K562 (cell line): ENCODE results near the gene KNCN. TPM values are rescaled to one million over a fixed set of nuclear protein-coding genes. Genes with fewer than 3 reads are reported as not detected.

Experiments used
- CC2D1A ChIP-seq: fragments of 450-650 bp; IDR thresholded peaks from 2 replicates; pipeline ENCODE4 v1.6.1; 2017; ENCODE audit warnings: mild to moderate bottlenecking
- CGGBP1 ChIP-seq: fragments of 250-450 bp; sonication (Bioruptor Pico); IDR thresholded peaks from 2 replicates; pipeline ENCODE4 v1.9.0; 2021; ENCODE audit warnings: mild to moderate bottlenecking
- DACH1 ChIP-seq: fragments of 450-650 bp; IDR thresholded peaks from 2 replicates; pipeline ENCODE4 v1.6.1; 2018; ENCODE audit not compliant: partially characterized antibody
- E2F1 ChIP-seq: sonication (generic); formaldehyde crosslinking; IDR thresholded peaks from 2 replicates; pipeline ENCODE4 v1.8.1; 2023; ENCODE audit warnings: mild to moderate bottlenecking, missing genetic modification reagents, moderate library complexity
- E2F6 ChIP-seq, 2 experiments: IDR thresholded peaks; 2 replicates each; pipeline ENCODE4 v1.6.1; 2011; ENCODE audit warnings: borderline replicate concordance in 1 of 2, control low read depth in 1 of 2, low read depth in 1 of 2, low read length in 1 of 2, mild to moderate bottlenecking in 1 of 2, mixed read lengths in 1 of 2, moderate library complexity in 1 of 2; ENCODE audit not compliant: insufficient read depth in 1 of 2, insufficient read length in 1 of 2, poor library complexity in 1 of 2, severe bottlenecking in 1 of 2; ENCODE audit errors: extremely low read depth in 1 of 2
- ESRRB ChIP-seq: fragments of 250-450 bp; sonication (Bioruptor Pico); IDR thresholded peaks from 2 replicates; pipeline ENCODE4 v1.5.0; 2020; ENCODE audit warnings: mild to moderate bottlenecking, moderate library complexity, borderline replicate concordance
- FOXJ3 ChIP-seq: sonication (generic); formaldehyde crosslinking; IDR thresholded peaks from 2 replicates; pipeline ENCODE4 v1.4.0; 2020; ENCODE audit warnings: mild to moderate bottlenecking, missing genetic modification reagents
- HES1 ChIP-seq: fragments of 450-650 bp; IDR thresholded peaks from 2 replicates; pipeline ENCODE4 v1.6.1; 2016; ENCODE audit warnings: low read depth, mild to moderate bottlenecking, moderate library complexity
- MTA2 ChIP-seq: fragments of 450-650 bp; IDR thresholded peaks from 2 replicates; pipeline ENCODE4 v1.6.1; 2016; ENCODE audit warnings: low read depth
- NCOA2 ChIP-seq, 2 experiments: fragments of 450-650 bp; IDR thresholded peaks; 2 replicates each; pipeline ENCODE4 v1.6.1; 2018; ENCODE audit warnings: mild to moderate bottlenecking in 2 of 2, moderate library complexity in 1 of 2; ENCODE audit not compliant: partially characterized antibody in 2 of 2
- NFATC3 ChIP-seq: fragments of 450-650 bp; IDR thresholded peaks from 2 replicates; pipeline ENCODE4 v1.6.1; 2017; ENCODE audit warnings: mild to moderate bottlenecking
- PKNOX1 ChIP-seq: fragments of 450-650 bp; IDR thresholded peaks from 2 replicates; pipeline ENCODE4 v1.6.1; 2016
- SNAPC5 ChIP-seq: fragments of 250-450 bp; sonication (Bioruptor Pico); IDR thresholded peaks from 2 replicates; pipeline ENCODE4 v1.8.0; 2021; ENCODE audit warnings: moderate library complexity, mild to moderate bottlenecking, inconsistent platforms
- TAF1 ChIP-seq: IDR thresholded peaks from 2 replicates; pipeline ENCODE4 v1.6.1; 2011; ENCODE audit warnings: mild to moderate bottlenecking, low read length, moderate library complexity; ENCODE audit not compliant: insufficient read depth, control insufficient read depth, severe bottlenecking; ENCODE audit errors: extremely low read depth
- TEAD4 ChIP-seq, 2 experiments: sonication (generic) in 1 of 2; formaldehyde crosslinking in 1 of 2; IDR thresholded peaks; 2 replicates each; pipeline versions ENCODE4 v1.6.1 to v1.8.0; 2012 to 2022; ENCODE audit warnings: borderline replicate concordance in 1 of 2, inconsistent platforms in 1 of 2, low read length in 1 of 2, mild to moderate bottlenecking in 1 of 2, missing genetic modification reagents in 1 of 2
- ZBTB17 ChIP-seq: fragments of 450-650 bp; formaldehyde crosslinking; IDR thresholded peaks from 2 replicates; pipeline ENCODE4 v1.4.0; 2020; ENCODE audit warnings: mild to moderate bottlenecking
- ZFX ChIP-seq: sonication (generic); formaldehyde crosslinking; IDR thresholded peaks from 2 replicates; pipeline ENCODE4 v1.8.0; 2022; ENCODE audit warnings: mild to moderate bottlenecking, missing genetic modification reagents, moderate library complexity
- ZNF23 ChIP-seq: fragments of 250-450 bp; sonication (Bioruptor Pico); IDR thresholded peaks from 2 replicates; pipeline ENCODE4 v1.4.0; 2020; ENCODE audit warnings: mild to moderate bottlenecking
- ZNF280A ChIP-seq: fragments of 450-650 bp; IDR thresholded peaks from 2 replicates; pipeline ENCODE4 v1.6.1; 2018; ENCODE audit warnings: mild to moderate bottlenecking, low read depth; ENCODE audit not compliant: partially characterized antibody
- ZNF311 ChIP-seq: fragments of 250-450 bp; sonication (Bioruptor Pico); IDR thresholded peaks from 2 replicates; pipeline ENCODE4 v1.4.0; 2020; ENCODE audit warnings: mild to moderate bottlenecking, moderate library complexity
- ZNF436 ChIP-seq: fragments of 250-450, 450-650 bp; sonication (Bioruptor Pico); formaldehyde crosslinking; IDR thresholded peaks from 2 replicates; pipeline ENCODE4 v1.7.0; 2020; ENCODE audit warnings: mild to moderate bottlenecking
- polyA plus RNA-seq, 8 experiments: library from polyadenylated mRNA; depleted of rRNA in 4 of 8; stranded (reverse) in 5 of 8; unstranded in 3 of 8; fragments of >200 nt; fragmentation: Nextera tagmentation in 2 of 8; fragmentation: Illumina TruSeq in 1 of 8; extraction: Ambion mirVana in 2 of 8; extraction: Trizol in 1 of 8; gene quantifications; 2 replicates each; pipeline versions ENCODE4 v1.2.1 to v1.2.3, GENCODE V29; 2011 to 2014; ENCODE audit warnings: inconsistent platforms in 1 of 8, missing spikeins in 1 of 8
- total RNA-seq, 7 experiments: library from RNA; depleted of rRNA in 6 of 7; stranded (reverse); fragments of >200 nt in 6 of 7; fragmentation: Illumina TruSeq in 2 of 7; extraction: Trizol in 2 of 7; gene quantifications; 2 replicates each; pipeline versions ENCODE4 v1.2.1 to v1.2.3, GENCODE V29; 2011 to 2021; ENCODE audit warnings: low replicate concordance in 1 of 7

KNCN gene
- total and polyA plus RNA-seq, 9 of the 15 experiments (the other 6 are each of a cell fraction or from before 2014, with no cell fraction given), result not detected

- TF ChIP-seq SNAPC5 (CRISPR knock-in tag) (no peak), PKNOX1 (peak; percentile 22; the same call in 1 of the 2 replicates), ZBTB17 (CRISPR knock-in tag) (0 out of 2 replicates have a peak, but pooled peaks have one; percentile 32), CGGBP1 (CRISPR knock-in tag) (no peak), ZFX (CRISPR knock-in tag) (peak; percentile 67), MTA2 (peak; percentile 89), TEAD4 (IDR thresholded peaks at IDR 0.05; ENCODE audit: low read length) (peak; percentile 99), TEAD4 (CRISPR knock-in tag; IDR thresholded peaks at IDR 0.05; ENCODE audit: borderline replicate concordance) (no peak), NCOA2 (IDR thresholded peaks at IDR 0.05; ENCODE audit: partially characterized antibody in 2 of 2) (no peak), ESRRB (no peak), TAF1 (peak; percentile 47), ZNF436 (CRISPR knock-in tag) (no peak), NFATC3 (no peak), ZNF280A (no peak), CC2D1A (peak; percentile 99), HES1 (peak; percentile 93), E2F6 (IDR thresholded peaks at IDR 0.05; ENCODE audit: borderline replicate concordance in 1 of 2, extremely low read depth in 1 of 2, insufficient read depth in 1 of 2, insufficient read length in 1 of 2, low read depth in 1 of 2, low read length in 1 of 2, poor library complexity in 1 of 2, severe bottlenecking in 1 of 2) (peak; percentile 59 to 74), E2F1 (CRISPR knock-in tag) (no peak; the same call in 1 of the 2 replicates), FOXJ3 (CRISPR knock-in tag) (no peak), ZNF23 (CRISPR knock-in tag) (no peak), ZNF311 (no peak), DACH1 (peak; percentile 89)
Observed at GRCh38 chr1:46522184-46522968, 29.1 kb downstream of the KNCN start (continued).
